AG04450 (cell line): ENCODE data around the gene ARHGEF3. TPM values are rescaled to one million over a fixed set of nuclear protein-coding genes. Genes with fewer than 3 reads are reported as not detected.

ENCODE experiments used
- CTCF ChIA-PET: fragments of 300-600, 350-600 bp; formaldehyde crosslinking; extraction: SDS; loops from one replicate; lab custom pipeline; 2022; ENCODE audit warnings: antibody characterized with exemption, inconsistent platforms; lab: Charles Lee
- POLR2A ChIA-PET: fragments of 350-600 bp; formaldehyde crosslinking; extraction: SDS; loops from one replicate; lab custom pipeline; 2021; ENCODE audit warnings: antibody characterized with exemption, inconsistent platforms; lab: Yijun Ruan, JAX
- DNase-seq: peaks from one replicate; pipeline ENCODE4 v3.0.0-alpha.2; 2011; ENCODE audit warnings: low read depth, low spot score
- H3K27ac ChIP-seq: one replicate; pipeline ENCODE4 v1.5.1; 2012; ENCODE audit warnings: low read depth, low read length, control low read depth
- H3K27me3 ChIP-seq: one replicate; pipeline ENCODE4 v1.6.0; 2012; ENCODE audit warnings: low read length; ENCODE audit not compliant: control insufficient read depth, insufficient read depth
- H3K4me3 ChIP-seq: 2 replicates; pipeline ENCODE4 v1.5.1; 2011; ENCODE audit warnings: mild to moderate bottlenecking, low read depth, low read length, control low read depth
- H3K9me3 ChIP-seq: 2 replicates; pipeline ENCODE4 v1.5.1; 2012; ENCODE audit warnings: low read length; ENCODE audit not compliant: control insufficient read depth, insufficient read depth
- polyA plus RNA-seq: library from polyadenylated mRNA; depleted of rRNA; stranded (reverse); fragments of >200 nt; gene quantifications from 2 replicates; pipeline ENCODE4 v1.2.3, GENCODE V29; 2011
- TF ChIP-seq, protein P1 (sequence below): IDR thresholded peaks from 2 replicates; pipeline ENCODE4 v1.5.1; 2011; ENCODE audit warnings: low read depth, low read length, control low read depth, inconsistent platforms

Gene ARHGEF3
- polyA plus RNA-seq, 1 experiment = 5.6 TPM

DNA sequence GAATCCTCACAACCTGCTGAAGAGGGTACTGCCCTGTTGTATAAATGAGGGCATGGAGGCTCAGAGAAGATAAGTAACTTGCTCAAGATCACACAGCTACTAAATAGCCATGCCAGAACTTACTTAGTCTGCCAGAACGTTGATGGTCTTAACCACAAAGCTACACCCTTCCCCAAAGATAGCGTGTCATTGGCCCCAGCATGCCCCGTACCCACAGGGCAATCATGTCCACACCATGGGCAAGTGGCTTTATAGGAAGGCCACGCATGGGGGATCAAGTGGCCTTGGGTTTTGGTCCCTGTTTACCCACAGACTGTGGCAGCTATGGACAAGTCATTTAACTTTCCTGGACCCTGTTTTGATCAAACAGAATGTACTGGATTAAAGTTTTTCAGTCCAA lies 15.9 kb upstream of the ARHGEF3 start:
- H3K27me3 ChIP-seq = peaks cover 4% of the 10 kb centered on the region

DNA sequence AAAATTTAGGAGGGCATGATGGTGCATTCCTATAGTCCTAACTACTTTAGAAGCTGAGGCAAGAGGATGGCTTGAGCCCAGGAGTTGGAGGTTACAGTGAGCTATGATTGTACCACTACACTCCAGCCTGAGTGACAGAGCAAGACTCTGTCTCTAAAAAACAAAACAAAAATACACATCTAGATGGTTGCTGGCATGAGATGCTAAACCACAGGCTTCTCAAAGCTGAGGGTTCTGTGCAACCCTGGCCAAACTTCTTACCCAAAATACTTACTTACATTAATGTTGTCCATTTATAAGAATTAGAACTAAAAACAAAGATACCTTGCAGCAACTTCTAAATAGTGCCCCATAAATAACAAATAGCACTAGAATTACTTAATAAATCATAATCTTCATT lies 14.3 kb upstream of the ARHGEF3 start:
- peaks cover 7% of the 10 kb centered on the region for H3K27me3 ChIP-seq
- no peak overlapping the region for H3K27ac ChIP-seq
- H3K9me3 ChIP-seq = no peaks in the 10 kb centered on the region
- TF ChIP-seq, protein P1, sequence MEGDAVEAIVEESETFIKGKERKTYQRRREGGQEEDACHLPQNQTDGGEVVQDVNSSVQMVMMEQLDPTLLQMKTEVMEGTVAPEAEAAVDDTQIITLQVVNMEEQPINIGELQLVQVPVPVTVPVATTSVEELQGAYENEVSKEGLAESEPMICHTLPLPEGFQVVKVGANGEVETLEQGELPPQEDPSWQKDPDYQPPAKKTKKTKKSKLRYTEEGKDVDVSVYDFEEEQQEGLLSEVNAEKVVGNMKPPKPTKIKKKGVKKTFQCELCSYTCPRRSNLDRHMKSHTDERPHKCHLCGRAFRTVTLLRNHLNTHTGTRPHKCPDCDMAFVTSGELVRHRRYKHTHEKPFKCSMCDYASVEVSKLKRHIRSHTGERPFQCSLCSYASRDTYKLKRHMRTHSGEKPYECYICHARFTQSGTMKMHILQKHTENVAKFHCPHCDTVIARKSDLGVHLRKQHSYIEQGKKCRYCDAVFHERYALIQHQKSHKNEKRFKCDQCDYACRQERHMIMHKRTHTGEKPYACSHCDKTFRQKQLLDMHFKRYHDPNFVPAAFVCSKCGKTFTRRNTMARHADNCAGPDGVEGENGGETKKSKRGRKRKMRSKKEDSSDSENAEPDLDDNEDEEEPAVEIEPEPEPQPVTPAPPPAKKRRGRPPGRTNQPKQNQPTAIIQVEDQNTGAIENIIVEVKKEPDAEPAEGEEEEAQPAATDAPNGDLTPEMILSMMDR = no peak
- DNase-seq = no peak
- CTCF ChIA-PET = interaction anchor here (4.5 kb wide), 1 partner anchor 16 kb away, joined by 22 read pairs; no protein-coding TSS in a partner anchor
- H3K4me3 ChIP-seq = no peak overlapping the region
- POLR2A ChIA-PET = no interaction called here

More for the DNA sequence above, 15.9 kb upstream of the ARHGEF3 start:
- Histone ChIP-seq H3K9me3 (no peaks in the 10 kb centered on the region), H3K4me3 (no peak overlapping the region), H3K27ac (no peak overlapping the region)
- DNase-seq = no peak
- ChIA-PET CTCF (interaction anchor here (4.5 kb wide), 1 partner anchor 18 kb away, joined by 22 read pairs; no protein-coding TSS in a partner anchor), POLR2A (no interaction called here)
- TF ChIP-seq, protein P1 = no peak

DNA sequence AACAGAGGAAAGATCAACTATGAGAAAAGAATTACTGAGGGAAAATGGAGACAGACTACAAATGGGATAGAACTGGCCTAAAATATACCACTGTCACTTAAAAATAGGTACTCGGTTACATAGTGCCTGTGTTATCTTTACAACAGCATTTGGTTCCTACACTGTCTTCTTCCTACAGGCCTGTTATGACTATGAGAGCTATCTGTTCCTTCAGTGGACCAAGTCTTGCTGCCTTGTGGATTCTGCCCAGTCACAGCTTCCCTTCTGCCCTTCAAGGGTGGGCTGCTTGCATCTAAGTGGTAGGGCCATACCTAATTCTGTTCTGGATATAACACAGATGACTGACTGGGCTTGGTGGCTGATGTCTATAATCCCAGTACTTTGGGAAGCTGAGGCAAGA lies 13.8 kb upstream of the ARHGEF3 start:
- TF ChIP-seq, protein P1 = no peak
- ChIA-PET CTCF (interaction anchor here (0.7 to 4.5 kb wide), 2 partner anchors 14 to 16 kb away, joined by 3 to 22 read pairs; partner anchors contain the start of gene ARHGEF3), POLR2A (no interaction called here)
- DNase-seq = no peak
- Histone ChIP-seq H3K9me3 (no peaks in the 10 kb centered on the region), H3K4me3 (no peak overlapping the region), H3K27me3 (peaks cover 7% of the 10 kb centered on the region), H3K27ac (no peak overlapping the region)

DNA sequence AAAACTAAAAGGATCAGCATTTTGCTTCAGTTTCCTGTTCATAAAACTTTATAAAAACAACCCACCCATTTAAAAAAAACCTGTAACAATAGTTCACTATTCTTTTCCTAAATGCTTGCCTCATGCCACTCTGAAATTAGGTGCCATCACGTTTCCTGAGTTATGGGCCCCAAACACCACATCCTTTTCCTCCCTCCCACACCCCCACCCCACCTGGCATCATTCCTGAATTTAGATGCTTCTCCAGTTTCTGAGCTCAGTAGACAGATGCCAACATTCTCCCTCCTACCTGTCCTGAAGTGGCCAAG lies 11.9 kb upstream of the ARHGEF3 start:
- Histone ChIP-seq H3K4me3 (no peak overlapping the region), H3K27ac (no peak overlapping the region), H3K27me3 (peaks cover 7% of the 10 kb centered on the region), H3K9me3 (no peaks in the 10 kb centered on the region)
- ChIA-PET CTCF (interaction anchor here (0.6 to 7.5 kb wide), 3 partner anchors 14 to 351 kb away, joined by 3 to 68 read pairs (median 4); partner anchors contain the start of gene ARHGEF3), POLR2A (no interaction called here)
- TF ChIP-seq, protein P1 = no peak
- no peak for DNase-seq

DNA sequence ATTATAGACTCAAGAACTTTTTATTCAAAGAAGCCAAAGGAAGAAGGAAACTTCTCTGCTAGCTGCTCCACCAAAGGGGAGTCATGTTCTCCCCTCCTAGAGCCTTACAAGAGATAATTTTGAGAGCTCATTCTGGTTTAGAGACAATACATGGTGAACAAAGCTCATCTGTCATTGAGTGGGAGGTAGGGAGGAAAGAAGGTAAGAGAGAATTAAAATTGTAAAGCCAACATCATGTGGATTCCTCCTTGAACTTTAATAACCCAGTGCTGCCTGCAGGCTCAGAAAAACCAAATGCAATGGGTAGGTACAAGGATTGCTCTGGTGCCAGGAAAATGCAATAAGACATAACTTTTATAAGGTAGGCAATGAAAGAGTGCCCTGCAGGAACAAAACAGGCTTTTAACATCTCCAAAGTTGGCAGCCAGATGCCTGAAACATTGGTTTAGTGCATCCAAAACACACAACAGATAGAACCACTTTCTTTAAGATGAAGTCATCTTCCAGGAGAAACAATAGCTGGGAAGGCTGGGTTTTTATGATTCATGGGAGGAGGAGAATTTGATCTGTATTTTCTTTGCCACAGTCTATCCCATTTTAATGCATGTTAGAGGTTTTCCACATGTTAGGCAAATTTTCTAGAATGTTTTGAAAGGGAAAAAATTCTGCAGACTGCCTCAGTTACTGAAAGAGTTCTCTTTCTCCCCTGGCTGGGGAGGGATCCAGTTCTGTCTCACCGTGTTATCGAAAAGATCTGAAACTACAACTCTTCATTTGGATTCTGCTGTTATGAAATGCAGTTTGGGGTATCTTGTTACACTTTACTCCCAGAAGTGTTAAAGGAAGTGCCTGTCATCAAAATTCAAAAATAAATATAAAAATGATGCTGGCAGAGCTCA lies 11.3 kb upstream of the ARHGEF3 start:
- H3K9me3 ChIP-seq = no peaks in the 10 kb centered on the region
- ChIA-PET CTCF (interaction anchor here (0.9 to 7.5 kb wide), 2 partner anchors 13 to 174 kb away, joined by 3 to 68 read pairs; partner anchors contain the start of gene ARHGEF3), POLR2A (no interaction called here)
- no peak for DNase-seq
- no peak overlapping the region for H3K27ac ChIP-seq
- peaks cover 4% of the 10 kb centered on the region for H3K27me3 ChIP-seq
- H3K4me3 ChIP-seq = no peak overlapping the region
- TF ChIP-seq, protein P1 = no peak
